Right lung (tissue), 5 donors: ENCODE data around the gene SHROOM1. TPM values are rescaled to one million over a fixed set of nuclear protein-coding genes. Genes with fewer than 3 reads are reported as not detected.

ENCODE experiments used
- DNase-seq, 2 donors: peaks; one replicate each; pipeline ENCODE4 v3.0.0-alpha.2; 2013
- polyA plus RNA-seq, 5 donors: library from polyadenylated mRNA; unstranded; fragments of 120-200 nt; gene quantifications; one replicate each; pipeline versions ENCODE4 v1.2.1 to v1.2.3, GENCODE V29; 2013; ENCODE audit warnings: inconsistent platforms in 1 of 5, low replicate concordance in 1 of 5; ENCODE audit not compliant: insufficient read length in 5 of 5, insufficient read depth in 1 of 5

SHROOM1 gene
- polyA plus RNA-seq, 5 donors = 6.4 to 12.1 (median 8.3) TPM

GRCh38 chr5:132825033-132825833, 5.2 kb downstream of the SHROOM1 start:
- no peak for DNase-seq

- DNase-seq = no peak
Observed at GRCh38 chr5:132824426-132824825, 6.0 kb downstream of the SHROOM1 start.

GRCh38 chr5:132823481-132824050, 6.9 kb downstream of the SHROOM1 start:
- no peak for DNase-seq

- peak in 1 of 2 donors; percentile 53 for DNase-seq
Observed at GRCh38 chr5:132822650-132823480, 7.6 kb downstream of the SHROOM1 start.

GRCh38 chr5:132821791-132822190, 8.7 kb downstream of the SHROOM1 start:
- no peak for DNase-seq

GRCh38 chr5:132821350-132821749, 9.1 kb downstream of the SHROOM1 start:
- no peak for DNase-seq

- DNase-seq = peak; percentile 69 to 80
Observed at GRCh38 chr5:132820162-132820754, 10.2 kb downstream of the SHROOM1 start.

GRCh38 chr5:132819468-132819867, 11.0 kb downstream of the SHROOM1 start:
- DNase-seq = no peak

- no peak for DNase-seq
Observed at GRCh38 chr5:132817011-132817410, 13.4 kb downstream of the SHROOM1 start.

- DNase-seq = no peak
Observed at GRCh38 chr5:132816554-132816953, 13.9 kb downstream of the SHROOM1 start.

GRCh38 chr5:132816083-132816482, 14.4 kb downstream of the SHROOM1 start:
- DNase-seq = no peak

GRCh38 chr5:132815454-132815853, 15.0 kb downstream of the SHROOM1 start:
- DNase-seq = no peak

GRCh38 chr5:132814503-132815294, 15.7 kb downstream of the SHROOM1 start:
- DNase-seq = no peak

- no peak for DNase-seq
Observed at GRCh38 chr5:132813599-132814502, 16.6 kb downstream of the SHROOM1 start.

- no peak for DNase-seq
Observed at GRCh38 chr5:132812781-132813598, 17.5 kb downstream of the SHROOM1 start, which contains the start of gene SOWAHA. Gene SOWAHA (plus strand): TSS chr5:132813302. CDS start chr5:132813622, 320 bp downstream.

GRCh38 chr5:132812123-132812765, 18.2 kb downstream of the SHROOM1 start:
- DNase-seq = no peak

- DNase-seq = no peak
Observed at GRCh38 chr5:132810605-132811004, 19.8 kb downstream of the SHROOM1 start.

GRCh38 chr5:132808866-132809265, 21.6 kb downstream of the SHROOM1 start:
- no peak for DNase-seq

GRCh38 chr5:132808448-132808847, 22.0 kb downstream of the SHROOM1 start:
- DNase-seq = no peak
